Measurements from ENCODE around the gene TFR2.

Gene TFR2

DNA sequence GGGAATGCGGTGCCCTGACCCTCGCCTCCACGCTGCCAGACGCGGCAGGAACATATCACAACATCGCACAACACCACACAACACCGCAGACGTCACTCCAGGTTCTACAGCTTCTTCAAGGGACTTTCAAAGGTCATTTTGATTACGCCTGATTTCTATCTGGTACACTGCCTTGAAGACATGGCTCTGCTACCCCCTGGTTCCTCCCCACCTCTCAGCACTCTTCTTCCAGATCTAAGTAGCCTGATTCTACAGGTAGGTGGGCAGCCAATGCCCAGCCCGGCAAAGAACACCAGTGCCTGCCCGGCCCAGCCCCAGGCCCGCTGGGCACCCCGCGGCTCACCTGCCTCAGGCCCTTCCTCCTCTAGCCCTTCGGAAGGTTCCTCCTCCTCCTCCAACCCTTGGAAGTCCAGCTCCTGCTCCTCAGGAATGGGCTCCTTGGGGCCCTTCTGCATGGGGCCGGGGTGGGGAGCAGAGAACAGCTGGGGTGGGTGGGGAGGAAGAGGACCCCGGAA is 44.3 kb upstream of the TFR2 start:
- no peak for DNase-seq (ENCODE audit: extremely low read depth, low read depth)
- TF ChIP-seq, protein P1, sequence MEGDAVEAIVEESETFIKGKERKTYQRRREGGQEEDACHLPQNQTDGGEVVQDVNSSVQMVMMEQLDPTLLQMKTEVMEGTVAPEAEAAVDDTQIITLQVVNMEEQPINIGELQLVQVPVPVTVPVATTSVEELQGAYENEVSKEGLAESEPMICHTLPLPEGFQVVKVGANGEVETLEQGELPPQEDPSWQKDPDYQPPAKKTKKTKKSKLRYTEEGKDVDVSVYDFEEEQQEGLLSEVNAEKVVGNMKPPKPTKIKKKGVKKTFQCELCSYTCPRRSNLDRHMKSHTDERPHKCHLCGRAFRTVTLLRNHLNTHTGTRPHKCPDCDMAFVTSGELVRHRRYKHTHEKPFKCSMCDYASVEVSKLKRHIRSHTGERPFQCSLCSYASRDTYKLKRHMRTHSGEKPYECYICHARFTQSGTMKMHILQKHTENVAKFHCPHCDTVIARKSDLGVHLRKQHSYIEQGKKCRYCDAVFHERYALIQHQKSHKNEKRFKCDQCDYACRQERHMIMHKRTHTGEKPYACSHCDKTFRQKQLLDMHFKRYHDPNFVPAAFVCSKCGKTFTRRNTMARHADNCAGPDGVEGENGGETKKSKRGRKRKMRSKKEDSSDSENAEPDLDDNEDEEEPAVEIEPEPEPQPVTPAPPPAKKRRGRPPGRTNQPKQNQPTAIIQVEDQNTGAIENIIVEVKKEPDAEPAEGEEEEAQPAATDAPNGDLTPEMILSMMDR (IDR thresholded peaks at IDR 0.05; ENCODE audit: low read depth, low read length) = no peak

DNA sequence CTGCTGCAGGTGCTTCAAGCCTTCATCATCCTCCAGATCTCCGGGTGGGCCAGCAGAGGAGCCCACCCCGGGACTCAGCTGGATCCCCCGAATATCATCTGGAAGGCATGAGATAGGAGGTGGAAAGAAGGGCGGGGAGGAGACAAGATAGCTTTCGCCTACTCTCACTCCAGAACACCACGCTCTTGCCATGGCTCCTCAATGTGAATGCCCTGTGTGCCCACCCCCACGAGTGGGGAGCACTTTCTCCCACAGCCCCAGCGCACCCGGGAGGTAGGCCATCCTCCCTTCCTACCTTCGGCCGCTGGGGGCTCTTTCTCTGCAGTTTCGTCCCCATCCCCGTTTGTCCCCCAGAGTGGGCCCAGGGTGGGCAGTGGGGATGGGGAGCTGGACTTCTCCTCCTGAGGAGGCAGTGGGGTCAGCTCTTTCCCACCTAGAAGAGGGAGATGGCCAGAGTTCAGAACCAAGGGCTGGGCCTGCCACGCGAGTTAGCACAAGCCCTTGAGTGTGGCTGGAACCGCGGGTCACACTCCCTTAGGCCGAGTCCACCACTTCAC is 43.8 kb upstream of the TFR2 start:
- TF ChIP-seq, protein P1 (IDR thresholded peaks at IDR 0.05; ENCODE audit: low read depth, low read length) = no peak

DNA sequence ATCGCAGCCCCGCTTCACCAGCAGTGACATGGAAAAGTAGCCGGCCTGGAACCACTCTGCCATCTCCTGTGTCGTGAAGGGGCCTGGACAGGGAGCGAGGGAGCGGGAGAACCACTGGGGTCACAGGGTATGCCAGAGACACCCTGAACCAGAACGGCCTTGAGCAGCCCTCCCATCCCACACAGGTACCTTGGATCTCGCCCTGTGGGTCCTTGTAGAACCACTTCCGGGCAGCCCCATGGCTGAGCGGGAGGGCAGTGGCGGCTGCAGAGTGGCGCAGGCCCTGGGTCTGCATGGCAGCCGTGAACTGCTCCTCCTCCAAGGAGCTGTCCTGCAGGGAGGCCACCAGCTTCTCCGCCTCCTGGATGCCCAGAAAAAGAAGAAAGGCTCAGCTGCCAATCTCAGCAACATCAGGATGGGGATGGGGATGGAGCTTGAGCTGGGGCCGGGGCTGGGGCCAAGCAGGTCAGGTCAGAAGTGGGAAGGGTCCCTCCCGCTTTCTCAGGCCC is 43.2 kb upstream of the TFR2 start:
- TF ChIP-seq, protein P1 (IDR thresholded peaks at IDR 0.05; ENCODE audit: low read depth, low read length) = no peak
- no peak for DNase-seq (ENCODE audit: extremely low read depth, low read depth)

More for the DNA sequence above, 43.8 kb upstream of the TFR2 start:
- no peak for DNase-seq (ENCODE audit: extremely low read depth, low read depth)

DNA sequence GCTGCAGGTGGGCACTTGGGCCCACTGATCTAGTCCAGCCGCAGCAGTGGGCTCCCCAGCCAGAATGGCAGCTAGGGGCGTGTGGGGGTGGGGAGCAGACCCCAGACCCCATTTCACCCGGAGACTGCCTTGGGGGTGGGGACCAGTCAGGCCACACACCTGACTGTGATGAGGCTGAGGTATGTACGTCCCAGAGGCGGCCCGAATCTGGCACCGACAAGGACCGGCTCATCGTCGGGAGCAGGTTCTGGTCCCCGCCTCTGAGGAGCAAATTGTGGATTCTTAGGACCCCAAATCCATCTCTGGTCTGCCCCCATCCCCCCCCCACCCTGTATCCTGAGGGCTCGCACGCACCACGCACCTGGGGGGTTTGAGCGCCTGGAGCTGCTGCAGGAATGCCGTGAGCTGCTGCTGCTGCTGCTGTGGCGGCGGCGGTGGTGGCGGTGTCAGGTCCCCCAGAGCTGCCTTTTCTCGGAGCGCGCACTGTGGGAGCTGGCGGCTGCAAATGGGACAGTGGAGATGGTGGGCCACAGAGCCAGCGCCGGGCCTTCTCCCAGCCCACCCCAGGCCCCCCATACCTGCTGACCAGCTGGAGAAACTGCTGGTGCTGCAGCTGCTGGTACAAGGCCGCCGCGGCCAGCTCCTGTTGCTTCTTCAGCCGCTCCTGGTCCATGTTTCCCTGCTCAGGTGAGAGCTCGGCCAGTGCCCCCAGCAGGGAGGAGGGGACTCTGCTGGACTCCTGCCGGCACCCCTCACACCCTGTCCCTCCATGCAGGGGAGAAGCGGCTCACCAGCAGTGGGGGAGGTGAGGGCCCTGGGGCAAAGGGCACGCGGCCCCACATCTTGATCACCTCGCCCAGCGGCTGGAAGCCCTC is 42.5 kb upstream of the TFR2 start:
- TF ChIP-seq, protein P1 (IDR thresholded peaks at IDR 0.05; ENCODE audit: low read depth, low read length) = no peak
- no peak for DNase-seq (ENCODE audit: extremely low read depth, low read depth)

DNA sequence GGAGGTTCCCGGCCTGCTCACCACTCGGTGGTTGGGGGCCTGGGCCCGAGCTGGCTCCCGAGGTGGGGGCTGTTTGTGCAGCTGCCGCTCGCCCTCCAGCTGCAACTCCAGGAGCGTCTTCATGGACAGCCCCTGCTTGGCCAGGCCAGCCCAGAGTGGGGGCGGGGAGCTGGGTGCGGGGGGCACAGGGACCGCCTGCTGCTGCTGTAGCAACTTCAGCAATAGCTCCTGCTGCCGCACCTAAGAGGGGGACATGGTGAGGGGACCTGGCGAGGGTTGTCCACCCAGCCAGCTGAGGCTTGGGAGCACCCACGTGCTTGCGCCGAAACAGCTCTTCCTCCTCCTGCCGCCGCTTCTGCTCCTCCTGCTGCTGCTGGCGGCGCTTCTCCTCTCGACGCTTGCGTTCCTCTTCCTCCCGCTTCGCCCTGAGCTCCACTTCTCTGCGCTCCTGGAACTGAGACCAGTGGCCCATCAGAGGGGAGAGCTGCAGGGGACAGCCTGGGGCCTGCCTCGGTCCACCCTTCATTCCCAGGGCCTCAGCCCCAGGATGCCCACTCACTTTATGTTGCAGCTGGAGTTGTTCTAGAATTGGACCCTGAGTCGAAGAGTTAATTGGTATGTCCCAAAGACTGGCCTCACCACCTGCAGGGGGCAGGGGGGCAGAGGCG is 41.8 kb upstream of the TFR2 start:
- DNase-seq (ENCODE audit: extremely low read depth, low read depth) = no peak
- TF ChIP-seq, protein P1 (IDR thresholded peaks at IDR 0.05; ENCODE audit: low read depth, low read length) = no peak

DNA sequence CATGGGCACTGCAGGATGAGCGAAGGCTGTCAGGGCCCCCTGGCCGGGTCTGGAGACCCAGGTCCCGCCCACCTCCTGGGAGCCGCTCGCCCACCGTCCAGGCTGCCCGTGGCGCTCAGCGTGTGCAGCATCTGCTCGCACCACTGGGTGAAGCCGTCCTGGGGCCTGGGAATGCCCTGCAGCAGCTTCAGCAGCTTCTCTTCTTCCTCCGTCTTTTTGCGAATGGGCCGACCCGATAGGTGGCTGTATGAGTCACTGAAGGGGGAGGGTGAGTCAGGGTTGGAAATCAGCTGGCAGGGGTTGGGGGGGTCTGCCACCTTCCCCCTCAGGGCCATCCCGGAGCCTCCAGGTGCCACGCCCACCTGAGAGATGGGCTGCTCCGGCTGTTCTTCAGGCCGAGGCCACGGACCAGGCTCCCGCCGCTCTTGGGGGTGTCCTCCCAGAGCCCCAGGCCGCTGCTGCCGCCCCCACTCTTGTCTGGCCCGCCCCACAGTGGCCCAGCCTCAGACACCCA is 40.9 kb upstream of the TFR2 start:
- TF ChIP-seq, protein P1 (IDR thresholded peaks at IDR 0.05; ENCODE audit: low read depth, low read length) = no peak
- DNase-seq (ENCODE audit: extremely low read depth, low read depth) = no peak
